Esophagus mucosa (tissue), 1 donor: ENCODE measurements around the gene SCRN2. TPM values are rescaled to one million over a fixed set of nuclear protein-coding genes. Genes with fewer than 3 reads are reported as not detected.
A peak's percentile ranks its signal among the peaks of the same experiment; 100 is the strongest.

Experiments
- ATAC-seq: fragments of 200-7000 bp; cut with Tn5 transposase; one replicate; pipeline ENCODE4 v1.9.1; 2020
- total RNA-seq: library from RNA; stranded (reverse); gene quantifications from one replicate; pipeline ENCODE4 v1.2.4, GENCODE V29; 2023
- donor health status: DM: yes; HTN: yes; CAD: no.

Gene SCRN2
- total RNA-seq = 21.2 TPM

DNA sequence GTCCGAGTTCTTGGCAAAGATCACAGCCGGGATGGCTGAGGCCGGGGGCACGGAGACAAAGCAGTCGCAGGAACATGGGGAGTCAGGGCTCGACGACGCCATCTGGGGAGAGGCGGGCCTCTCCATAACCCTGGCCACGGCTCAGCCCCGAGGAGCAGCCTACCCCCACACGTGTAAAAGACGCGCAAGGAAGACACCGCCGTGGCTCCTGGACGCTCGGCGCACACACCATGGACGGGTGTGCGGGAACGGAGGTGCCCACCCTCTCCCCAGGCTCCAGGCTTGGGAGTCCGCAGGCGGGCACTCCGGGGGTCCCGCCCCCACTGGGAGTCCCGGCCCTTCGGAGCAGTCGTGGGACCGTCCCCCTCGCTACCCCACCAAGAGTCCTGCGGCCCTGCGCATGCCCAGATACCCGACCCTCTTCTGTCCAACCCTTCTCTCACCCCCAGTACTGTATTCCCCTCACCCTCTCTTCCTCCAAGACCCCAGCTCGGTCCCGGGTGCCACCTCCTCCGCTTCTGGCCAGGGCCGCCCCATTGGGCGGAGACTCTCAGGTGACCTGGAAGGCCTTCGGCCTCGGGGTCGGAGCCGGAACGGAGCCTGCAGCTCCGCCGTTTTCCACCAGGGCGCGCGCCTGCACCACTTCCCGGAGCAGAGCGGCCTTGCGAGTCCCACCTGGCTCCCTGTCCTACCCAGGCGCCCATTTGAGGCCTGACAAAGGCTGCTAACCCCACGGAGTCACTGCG, at the start of gene SCRN2:
TSS of gene SCRN2 (minus strand) at position 532 of the 746 bp plus-strand sequence. CDS start at position 102, 430 bp downstream.
- ATAC-seq = peak; percentile 87

GRCh38 chr17:47889734-47890529, 48.9 kb upstream of the SCRN2 start:
- peak; percentile 77 for ATAC-seq

DNA sequence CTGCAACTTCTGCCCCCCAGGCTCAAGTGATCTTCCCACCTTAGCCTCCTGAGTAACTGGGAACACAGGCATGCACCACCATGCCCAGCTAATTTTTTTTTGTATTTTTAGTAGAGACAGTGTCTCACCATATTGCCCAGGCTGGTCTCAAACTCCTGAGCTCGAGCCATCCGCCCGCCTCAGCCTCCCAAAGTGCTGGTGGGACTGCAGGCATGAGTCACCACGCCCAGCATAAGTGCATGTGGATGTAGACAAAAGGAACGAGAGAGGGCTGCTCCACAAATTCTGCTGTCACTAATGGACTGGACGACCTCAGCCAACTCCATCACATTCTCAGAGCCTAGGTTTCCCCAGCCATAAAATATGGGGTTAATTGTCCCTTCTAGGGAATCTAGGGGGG, 47.2 kb upstream of the SCRN2 start:
- no peak for ATAC-seq

DNA sequence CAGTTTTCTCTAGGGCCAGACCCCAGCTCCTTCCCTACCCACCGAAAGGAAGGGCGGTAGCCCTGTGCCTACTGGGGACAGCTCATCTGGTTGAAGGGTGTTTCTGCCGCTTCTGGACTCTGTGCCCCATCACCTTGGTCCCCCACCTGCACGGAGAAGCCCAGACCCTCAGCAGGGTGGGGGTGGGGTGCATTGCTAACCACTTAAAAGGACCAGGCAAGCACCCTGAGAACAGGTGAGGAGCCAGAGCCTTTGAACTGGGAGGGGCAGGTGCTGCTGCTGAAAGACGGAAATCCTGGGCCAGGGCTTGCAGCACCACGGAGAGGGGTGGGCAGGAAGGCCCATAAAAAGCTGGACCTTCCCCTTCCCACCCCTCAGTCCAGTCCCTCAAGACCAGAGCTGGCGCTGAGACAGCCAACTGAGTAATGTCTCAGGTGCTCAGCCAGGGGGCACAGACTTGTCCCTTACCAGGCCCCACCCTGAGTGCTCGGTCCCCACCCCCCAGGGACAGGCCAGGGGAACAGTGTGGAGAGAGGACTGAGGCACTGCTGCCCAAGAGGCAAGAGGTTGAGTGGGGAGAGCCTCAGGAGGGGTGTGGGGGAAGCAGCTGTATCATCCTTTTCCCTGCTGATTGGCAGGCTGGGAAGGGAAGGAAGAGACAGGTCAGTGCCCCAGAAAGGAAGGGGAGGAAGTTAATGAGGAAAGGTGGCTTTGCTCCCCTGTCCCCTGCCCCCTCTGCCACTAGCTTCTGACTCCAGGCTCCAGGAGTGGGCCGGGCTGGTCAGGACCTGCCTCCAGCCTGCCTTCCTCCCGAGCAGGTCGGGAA, 44.0 kb upstream of the SCRN2 start:
- no peak for ATAC-seq

GRCh38 chr17:47884427-47884740, 43.3 kb upstream of the SCRN2 start:
- ATAC-seq = no peak

GRCh38 chr17:47883589-47884426, 42.7 kb upstream of the SCRN2 start:
- ATAC-seq = no peak

DNA sequence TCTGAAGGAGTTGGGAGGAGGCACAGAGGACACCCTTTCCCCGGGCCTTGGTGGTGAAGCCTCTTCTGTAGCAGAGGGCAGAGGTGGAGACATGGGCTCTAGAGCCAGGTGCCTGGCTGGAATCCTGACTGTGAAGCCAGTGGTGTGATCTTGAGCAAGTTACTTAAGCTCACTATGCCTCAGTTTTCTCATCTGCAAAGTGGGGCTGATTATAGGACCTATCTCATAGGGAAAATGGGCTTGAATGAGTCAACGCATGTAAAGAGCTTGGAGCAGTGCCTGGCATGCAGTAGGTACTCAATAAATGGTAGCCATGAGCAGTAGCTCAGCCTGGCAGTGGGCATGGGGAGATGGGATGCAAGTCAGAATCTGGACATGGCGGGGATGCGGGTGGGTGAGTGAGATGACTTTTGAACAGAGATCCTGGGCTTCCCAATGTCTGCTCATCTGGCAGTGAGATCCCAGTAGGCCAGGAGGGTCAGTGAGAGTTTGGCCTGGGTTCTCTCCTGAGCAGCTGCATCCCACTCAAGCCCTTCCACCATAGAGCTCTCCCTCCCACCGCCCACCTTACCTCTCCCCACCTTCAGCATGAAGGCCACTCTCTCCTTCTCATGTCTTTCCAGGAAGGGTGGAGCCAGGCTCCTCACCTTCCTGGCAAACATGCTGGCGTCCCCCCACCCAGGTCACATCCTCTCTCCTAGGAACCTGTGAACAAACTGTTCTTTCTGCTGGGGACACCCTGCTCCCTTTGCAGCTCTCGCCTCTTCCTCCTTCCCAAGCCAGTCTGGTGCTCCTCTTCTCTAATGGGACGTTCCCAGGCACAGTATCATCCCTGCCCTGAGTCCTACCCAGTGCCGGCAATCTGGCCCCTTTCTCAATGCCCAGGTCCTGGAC, 41.9 kb upstream of the SCRN2 start:
- no peak for ATAC-seq

DNA sequence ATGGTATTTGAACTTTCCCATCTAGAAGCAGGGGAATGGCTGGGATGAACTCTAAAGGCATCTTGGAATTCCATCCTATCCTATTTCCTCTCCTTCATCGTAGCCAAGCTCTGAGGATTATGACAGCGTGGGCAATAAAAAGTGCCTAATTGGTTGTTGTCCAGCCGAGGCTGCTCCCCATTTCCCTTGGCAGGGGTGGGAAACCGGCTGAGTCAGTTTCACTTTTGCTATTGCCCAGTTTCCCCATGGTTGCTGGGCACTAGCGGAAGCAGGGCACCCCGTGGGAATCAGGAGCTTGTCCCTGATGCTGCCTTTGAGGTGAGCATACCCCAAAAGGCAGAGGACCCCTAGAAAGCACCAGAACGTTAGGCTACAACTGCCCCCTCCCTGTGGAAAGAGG, 41.2 kb upstream of the SCRN2 start:
- ATAC-seq = peak; percentile 11

DNA sequence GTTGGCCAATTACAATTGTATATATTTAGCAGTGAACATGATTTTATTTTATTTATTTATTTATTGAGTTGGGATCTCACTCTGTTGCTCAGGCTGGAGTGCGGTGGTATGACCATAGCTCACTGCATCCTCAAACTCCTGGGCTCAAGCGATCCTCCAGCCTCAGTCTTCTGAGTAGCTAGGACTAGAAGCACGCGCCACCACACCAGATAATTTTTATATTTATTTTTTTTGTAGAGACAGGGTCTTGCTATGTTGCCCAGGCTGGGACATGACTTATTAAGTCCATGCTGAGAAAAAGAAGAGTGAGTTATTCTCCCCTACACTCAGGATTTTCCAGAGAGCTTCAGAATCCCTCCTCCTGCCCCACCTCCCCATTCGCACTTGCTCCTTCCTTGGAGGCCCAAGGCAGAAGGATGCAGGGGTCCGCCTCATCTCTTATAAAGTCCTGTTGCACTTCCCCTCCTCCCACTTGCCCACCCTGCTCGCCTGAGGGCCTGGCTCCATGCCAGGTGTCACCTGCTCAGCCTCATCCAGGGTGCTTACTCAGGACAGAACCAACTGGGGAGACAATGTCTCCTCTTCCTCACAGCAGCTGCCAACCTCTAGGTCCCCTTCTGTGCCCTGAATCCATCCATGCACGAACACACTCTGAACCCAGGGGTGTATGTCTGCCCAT, 38.8 kb upstream of the SCRN2 start:
- ATAC-seq = no peak

GRCh38 chr17:47879028-47879585, 38.0 kb upstream of the SCRN2 start:
- ATAC-seq = no peak

DNA sequence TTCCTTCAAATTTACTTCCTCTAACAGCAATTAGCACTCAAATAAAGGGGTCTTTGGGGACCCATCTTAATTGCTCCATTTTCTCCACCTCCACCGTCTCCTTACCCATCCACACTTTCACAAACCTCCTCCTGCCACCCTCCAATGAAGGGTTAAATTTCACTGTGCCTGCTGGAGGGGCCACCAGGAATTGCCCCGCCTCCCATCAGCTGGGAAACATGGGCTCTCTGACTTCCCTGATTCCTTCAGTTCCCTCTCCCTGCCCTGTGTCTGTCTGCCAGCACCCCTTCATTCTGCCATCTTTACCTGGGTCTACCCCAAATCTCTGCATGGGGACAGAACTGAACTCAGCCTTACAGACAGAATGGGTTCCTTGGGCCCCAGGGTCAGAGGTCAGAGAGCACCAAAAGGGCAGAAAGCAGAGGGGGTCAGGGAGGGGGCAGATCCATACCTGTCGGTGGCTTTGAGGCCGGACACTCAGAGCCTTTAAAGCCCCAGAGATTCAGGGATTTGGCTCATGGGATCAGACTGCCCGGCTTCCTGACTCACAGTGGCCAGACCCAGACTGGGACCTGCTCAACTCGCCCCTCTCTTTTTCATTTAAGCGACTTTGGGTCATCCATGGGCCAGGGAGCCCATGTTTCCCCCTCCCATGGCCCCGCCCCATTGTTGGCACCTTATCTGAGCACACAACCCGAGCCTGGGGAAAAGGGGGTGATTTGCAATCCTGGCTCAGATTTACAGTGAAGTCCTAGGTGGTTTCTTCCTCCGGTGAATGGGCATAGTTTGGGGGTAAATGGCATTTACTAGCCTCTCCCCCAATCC, 37.3 kb upstream of the SCRN2 start:
- peak; percentile 15 for ATAC-seq

- no peak for ATAC-seq
Measured at GRCh38 chr17:47877368-47878034, 36.4 kb upstream of the SCRN2 start.

DNA sequence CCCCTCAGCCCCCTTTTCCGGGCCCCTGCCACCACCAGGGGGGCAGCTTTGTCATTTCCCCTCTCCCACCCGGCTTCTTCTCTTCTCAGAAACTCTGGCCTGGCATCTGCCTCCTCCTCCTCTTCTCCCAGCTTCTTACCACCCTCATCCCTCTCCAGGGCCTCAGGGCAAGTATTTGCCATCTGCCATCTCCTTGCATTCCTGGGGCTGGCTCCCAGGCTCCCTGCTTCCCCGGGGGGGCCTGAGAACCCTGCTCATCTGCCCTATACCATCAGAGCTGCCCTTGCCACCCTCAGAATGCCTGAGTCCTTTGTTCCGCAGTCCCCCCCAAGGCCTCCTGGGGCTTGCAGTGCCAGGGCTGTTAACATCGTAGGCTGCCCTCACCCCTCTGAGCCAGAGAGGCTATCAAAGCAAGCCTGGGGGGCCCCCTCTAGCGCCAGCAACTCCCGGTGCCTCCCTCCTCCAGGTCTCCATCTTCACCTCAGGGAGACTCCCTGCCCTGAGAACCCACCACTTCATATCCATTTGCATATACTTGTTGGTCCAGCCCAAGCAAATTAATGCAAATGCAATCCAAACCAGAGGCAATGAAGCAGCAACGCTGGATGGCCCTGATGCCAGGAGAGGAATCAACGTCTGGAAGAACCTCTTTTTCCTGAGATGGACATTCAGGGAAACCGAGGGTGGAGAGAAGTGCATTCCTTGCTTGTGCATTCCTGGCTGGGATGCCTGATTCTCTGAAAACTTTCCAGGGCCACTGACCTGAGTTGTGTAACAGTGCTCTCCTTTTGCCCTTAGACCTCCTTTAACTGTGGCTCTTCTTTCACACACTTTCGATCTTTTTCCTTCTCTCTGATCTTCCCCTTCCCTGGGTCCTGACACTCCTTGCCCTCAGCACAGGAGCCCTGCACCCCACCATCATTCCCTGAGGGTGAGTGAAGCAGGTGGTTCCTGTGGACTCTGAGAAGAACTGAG, 34.2 kb upstream of the SCRN2 start:
- ATAC-seq = no peak

- ATAC-seq = no peak
Measured at GRCh38 chr17:47873200-47874090, 32.4 kb upstream of the SCRN2 start.

- no peak for ATAC-seq
Measured at GRCh38 chr17:47872651-47873161, 31.6 kb upstream of the SCRN2 start.

DNA sequence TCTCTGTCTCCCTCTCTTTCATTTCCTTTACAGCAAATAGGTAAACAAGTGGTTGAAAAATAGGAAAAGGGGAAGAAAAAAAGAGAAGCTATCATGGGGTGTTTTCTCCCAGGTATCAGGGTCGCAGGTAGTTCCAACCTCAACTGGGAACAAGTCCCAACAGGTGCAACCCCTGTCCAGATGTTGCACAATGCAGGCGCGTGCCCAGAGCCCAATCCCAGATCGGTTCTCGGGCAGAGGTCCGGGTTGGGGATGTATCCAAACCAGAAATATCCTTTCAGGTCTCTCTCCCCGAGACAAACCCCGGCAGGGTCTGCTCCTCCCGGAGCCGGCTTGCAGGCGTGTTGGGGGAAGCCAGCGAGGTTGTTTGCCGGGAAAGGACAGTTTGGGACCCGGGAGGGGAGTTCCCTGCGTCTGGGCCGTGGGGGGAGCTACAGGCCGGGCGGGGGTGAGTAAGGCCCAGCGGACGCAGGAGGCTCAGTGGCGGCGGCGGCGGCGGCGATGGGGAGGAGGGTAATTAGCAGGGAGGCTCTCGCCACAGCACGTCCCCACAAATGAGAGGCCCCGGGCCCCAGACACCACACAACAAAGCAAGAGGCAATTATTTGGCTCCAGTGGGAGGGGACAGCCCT, 31.1 kb upstream of the SCRN2 start:
- ATAC-seq = peak; percentile 45
